Stomach smooth muscle (tissue), 2 donors: ENCODE data around the gene DDX4.

ENCODE experiments used
- H3K27ac ChIP-seq: one replicate; pipeline ENCODE4 v1.7.0; 2013; ENCODE audit warnings: mild to moderate bottlenecking, low read length, inconsistent platforms
- H3K27me3 ChIP-seq, 2 donors: one replicate each; pipeline ENCODE4 v1.7.0; 2013; ENCODE audit warnings: low read length in 2 of 2; ENCODE audit not compliant: insufficient read depth in 2 of 2, control insufficient read depth in 1 of 2
- H3K36me3 ChIP-seq, 2 donors: one replicate each; pipeline ENCODE4 v1.7.0; 2013; ENCODE audit warnings: low read length in 2 of 2; ENCODE audit not compliant: control insufficient read depth in 2 of 2, insufficient read depth in 2 of 2
- H3K4me1 ChIP-seq: one replicate; pipeline ENCODE4 v1.7.0; 2013; ENCODE audit warnings: low read length; ENCODE audit not compliant: control insufficient read depth, insufficient read depth
- H3K4me3 ChIP-seq, 2 donors: one replicate each; pipeline ENCODE4 v1.7.0; 2013; ENCODE audit warnings: low read length in 2 of 2
- H3K9ac ChIP-seq, 2 donors: one replicate each; pipeline ENCODE4 v1.7.0; 2013; ENCODE audit warnings: low read length in 2 of 2, mild to moderate bottlenecking in 1 of 2
- H3K9me3 ChIP-seq, 2 donors: one replicate each; pipeline ENCODE4 v1.7.0; 2013; ENCODE audit warnings: low read length in 2 of 2; ENCODE audit not compliant: control insufficient read depth in 2 of 2
- donor health status: healthy.
- donor health status: Pancreatic carcinoma.

DDX4 gene

DNA sequence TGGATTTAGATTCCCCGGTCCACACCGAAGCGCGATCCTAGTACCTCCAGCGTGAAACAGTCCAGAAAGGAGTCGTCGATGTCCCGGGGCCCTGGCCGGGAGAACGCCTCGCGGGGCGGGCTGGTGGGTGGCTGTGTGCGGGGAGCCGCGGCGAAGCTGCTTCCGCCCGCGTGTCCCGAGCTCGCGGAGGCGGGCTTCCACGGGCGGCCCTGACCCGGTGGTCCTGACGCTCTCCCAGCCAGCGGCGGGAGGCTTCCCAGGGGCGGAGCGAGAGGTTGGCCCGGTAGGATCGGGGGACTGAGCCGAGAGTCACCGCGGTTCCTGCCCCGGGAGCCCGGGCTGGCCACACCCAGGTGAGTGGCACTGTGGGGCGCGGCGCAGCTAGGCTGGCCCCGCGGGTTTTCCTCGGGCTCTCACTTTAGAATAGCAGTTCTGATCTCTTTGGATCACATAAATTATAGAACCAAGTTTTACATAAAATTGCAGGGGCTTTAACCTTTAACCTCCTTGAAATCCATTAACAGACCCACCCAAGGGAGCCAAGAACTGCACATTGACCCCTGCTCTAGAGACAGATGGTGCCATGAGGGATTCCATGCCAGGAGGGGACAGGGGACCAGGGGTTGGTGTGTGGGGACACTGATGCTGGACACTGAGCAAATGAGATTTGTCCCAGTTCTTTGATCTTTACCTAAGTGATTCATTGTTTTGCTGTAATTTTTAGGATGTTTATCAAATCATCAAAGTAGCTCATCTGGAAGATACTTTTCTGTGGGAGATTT lies 84.1 kb downstream of the DDX4 start:
- no peak overlapping the region for H3K27ac ChIP-seq
- peak overlapping the region; percentile 37 to 44 for H3K4me3 ChIP-seq
- H3K4me1 ChIP-seq: no peaks in the 10 kb centered on the region
- no peaks in the 10 kb centered on the region for H3K9me3 ChIP-seq
- H3K36me3 ChIP-seq: no peaks in the 10 kb centered on the region
- H3K27me3 ChIP-seq: peaks cover 5 to 26% of the 10 kb centered on the region in 2 donors
- no peak overlapping the region for H3K9ac ChIP-seq

DNA sequence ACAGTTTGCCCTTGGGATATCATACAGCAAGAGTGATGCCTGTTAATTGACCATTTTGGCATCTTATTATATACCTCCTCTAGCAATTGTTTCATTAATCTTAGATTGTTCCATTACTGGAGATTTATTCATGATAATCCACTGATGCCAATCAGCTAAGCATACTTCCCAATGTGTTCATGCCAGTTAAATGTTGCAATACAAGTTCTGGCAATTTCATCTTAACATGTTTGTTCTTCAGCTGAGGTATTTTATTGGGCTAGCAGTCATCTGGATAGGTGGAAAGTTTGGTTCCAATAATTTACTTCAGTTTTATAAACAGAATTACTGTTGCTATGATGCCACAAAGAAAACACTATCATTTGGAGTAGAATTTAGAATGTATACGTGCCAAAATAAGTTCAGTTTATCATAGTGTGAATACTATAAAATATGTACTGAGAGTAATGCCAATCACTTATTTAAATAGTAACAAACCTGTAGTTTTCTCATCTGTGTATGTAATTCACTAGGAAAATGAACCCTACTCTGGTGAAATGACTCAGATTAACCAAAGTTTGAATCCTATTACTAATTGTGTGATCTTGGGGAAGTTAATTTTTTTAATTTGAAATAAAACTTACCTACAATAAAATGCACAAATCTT lies 85.4 kb downstream of the DDX4 start:
- no peaks in the 10 kb centered on the region for H3K36me3 ChIP-seq
- no peaks in the 10 kb centered on the region for H3K9me3 ChIP-seq
- H3K4me3 ChIP-seq: no peak overlapping the region
- H3K9ac ChIP-seq: no peak overlapping the region
- H3K27ac ChIP-seq: no peak overlapping the region
- H3K27me3 ChIP-seq: peaks cover 5 to 26% of the 10 kb centered on the region in 2 donors
- H3K4me1 ChIP-seq: no peaks in the 10 kb centered on the region

DNA sequence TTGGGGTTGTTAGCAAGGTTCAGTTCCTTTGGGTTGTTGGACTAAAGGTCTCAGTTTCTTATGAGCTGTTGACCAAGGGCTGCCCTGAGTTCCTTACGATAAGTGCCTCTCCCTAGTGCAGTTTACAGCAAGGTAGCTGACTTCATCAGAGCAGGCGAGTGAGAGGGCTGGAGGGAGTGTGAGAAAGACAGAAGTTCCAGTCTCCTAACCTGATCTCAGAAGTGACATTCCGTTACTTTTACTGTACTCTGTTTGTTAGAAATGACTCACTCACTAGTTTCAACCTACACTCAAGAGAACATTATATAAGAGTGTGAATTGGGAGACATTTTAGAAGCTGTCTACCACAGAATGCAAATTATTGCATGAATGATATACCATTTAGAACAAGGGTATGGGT lies 92.1 kb downstream of the DDX4 start:
- Histone ChIP-seq H3K27me3 (no peaks in the 10 kb centered on the region), H3K4me1 (no peaks in the 10 kb centered on the region), H3K9ac (no peak overlapping the region), H3K27ac (no peak overlapping the region), H3K4me3 (no peak overlapping the region), H3K9me3 (no peaks in the 10 kb centered on the region), H3K36me3 (no peaks in the 10 kb centered on the region)

DNA sequence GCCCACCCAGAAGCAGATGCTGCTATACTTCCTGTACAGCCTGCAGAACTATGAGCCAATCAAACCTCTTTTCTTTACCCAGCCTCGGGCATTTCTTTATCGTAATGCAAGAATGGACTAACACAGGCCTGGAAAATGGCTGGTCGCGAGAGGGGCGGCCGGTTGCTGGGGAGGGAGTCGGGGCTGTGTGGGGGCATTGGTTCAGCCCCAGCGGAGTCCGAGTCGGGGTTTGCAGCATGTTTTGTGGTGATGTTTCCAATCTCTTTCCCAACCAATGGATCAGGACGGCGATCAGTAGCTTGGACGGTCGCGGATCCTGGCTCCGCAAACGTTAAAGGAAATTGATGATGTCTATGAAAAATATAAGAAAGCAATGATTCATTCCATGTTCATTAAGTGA lies 94.6 kb downstream of the DDX4 start:
- H3K9ac ChIP-seq: no peak overlapping the region

DNA sequence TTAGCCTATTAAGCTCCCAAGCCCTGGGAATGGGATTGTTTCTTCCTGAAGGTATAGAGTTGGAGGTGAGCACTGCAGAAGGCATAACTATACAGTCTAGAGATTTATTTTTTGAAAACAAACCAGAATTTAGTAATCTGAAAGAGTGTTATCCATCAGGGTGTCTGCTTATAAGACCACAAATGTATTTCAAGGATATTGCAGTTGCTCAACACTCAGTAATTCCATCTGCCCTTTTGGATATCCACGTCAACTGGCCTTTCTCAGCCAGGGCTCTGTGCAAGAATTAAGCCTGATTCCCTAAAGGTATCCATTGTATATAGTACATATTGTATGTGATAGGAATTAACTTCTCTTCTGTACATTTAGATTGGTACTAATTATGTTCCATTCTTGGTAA lies 98.3 kb downstream of the DDX4 start:
- no peak overlapping the region for H3K27ac ChIP-seq
- peaks cover 0 to 3% of the 10 kb centered on the region in 2 donors for H3K27me3 ChIP-seq
- no peak overlapping the region for H3K9ac ChIP-seq
- no peaks in the 10 kb centered on the region for H3K4me1 ChIP-seq
- H3K9me3 ChIP-seq: no peaks in the 10 kb centered on the region
- no peak overlapping the region for H3K4me3 ChIP-seq
- H3K36me3 ChIP-seq: no peaks in the 10 kb centered on the region

More for the DNA sequence above, 94.6 kb downstream of the DDX4 start:
- Histone ChIP-seq H3K4me3 (no peak overlapping the region), H3K9me3 (no peaks in the 10 kb centered on the region), H3K4me1 (no peaks in the 10 kb centered on the region), H3K27ac (no peak overlapping the region), H3K27me3 (no peaks in the 10 kb centered on the region), H3K36me3 (no peaks in the 10 kb centered on the region)

DNA sequence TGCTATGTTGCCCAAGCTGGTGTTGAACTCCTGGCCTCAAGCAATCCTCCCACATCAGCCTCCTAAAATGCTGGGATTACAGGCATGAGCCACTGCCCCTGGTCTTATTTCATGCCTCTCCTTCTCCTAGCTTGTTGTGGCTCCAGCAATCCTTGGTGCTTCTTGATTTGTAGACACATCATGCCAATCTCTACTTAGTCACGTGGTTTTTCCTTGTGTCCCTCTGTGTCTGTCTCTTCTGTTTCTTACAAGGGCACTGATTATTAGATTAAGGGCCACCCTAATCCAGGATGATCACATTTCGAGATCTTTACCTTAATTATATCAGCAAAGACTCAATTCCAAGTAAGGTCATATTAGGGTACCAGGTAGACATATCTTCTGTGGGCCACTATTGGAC lies 104.1 kb downstream of the DDX4 start:
- H3K27me3 ChIP-seq: peaks cover 0 to 3% of the 10 kb centered on the region in 2 donors
- no peak overlapping the region for H3K9ac ChIP-seq
- peaks cover 0 to 4% of the 10 kb centered on the region in 2 donors for H3K9me3 ChIP-seq
- no peak overlapping the region for H3K4me3 ChIP-seq
- no peaks in the 10 kb centered on the region for H3K4me1 ChIP-seq
- H3K27ac ChIP-seq: no peak overlapping the region
- no peaks in the 10 kb centered on the region for H3K36me3 ChIP-seq

DNA sequence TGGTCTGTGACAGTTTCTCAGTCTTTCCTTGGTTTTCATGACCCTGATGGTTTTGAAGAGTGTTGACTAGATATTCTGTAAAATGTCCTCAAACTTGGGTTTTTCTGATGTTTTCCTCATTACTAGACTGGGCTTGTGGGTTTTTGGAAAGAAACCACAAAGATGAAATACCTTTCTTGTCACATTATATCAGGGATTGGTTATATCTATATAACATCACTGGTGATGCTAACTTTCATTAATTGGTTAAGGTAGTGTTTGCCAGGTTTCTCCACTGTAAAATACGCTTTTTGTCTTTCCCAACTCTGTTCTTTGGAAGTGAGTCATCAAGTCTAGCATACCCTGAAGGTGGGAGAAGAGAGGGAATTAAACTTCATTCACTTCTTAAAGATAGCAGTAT lies 110.0 kb downstream of the DDX4 start:
- no peaks in the 10 kb centered on the region for H3K27me3 ChIP-seq
- no peak overlapping the region for H3K27ac ChIP-seq
- H3K9me3 ChIP-seq: peaks cover 0 to 4% of the 10 kb centered on the region in 2 donors
- H3K4me3 ChIP-seq: no peak overlapping the region
- H3K4me1 ChIP-seq: no peaks in the 10 kb centered on the region
- H3K36me3 ChIP-seq: no peaks in the 10 kb centered on the region
- no peak overlapping the region for H3K9ac ChIP-seq

DNA sequence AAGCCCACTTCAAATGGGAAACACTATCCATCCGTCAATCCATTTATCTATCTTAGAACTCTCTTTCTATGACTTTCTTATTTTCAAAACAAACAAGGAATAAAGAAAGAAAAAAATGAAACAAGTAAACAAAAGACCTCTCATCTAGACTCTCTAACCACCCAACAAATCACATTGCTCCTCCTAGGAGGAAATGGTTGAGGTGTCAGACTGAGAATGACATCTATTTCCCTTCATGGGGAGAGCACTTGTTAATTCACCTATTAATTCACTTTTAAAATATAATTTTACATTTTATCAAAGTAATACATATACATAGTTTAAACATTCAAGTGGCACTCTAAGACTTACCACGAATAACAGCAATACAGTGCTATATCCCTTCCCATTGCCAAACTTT lies 110.9 kb downstream of the DDX4 start:
- H3K27ac ChIP-seq: no peak overlapping the region
- no peaks in the 10 kb centered on the region for H3K27me3 ChIP-seq
- H3K36me3 ChIP-seq: no peaks in the 10 kb centered on the region
- H3K4me1 ChIP-seq: no peaks in the 10 kb centered on the region
- no peak overlapping the region for H3K9ac ChIP-seq
- no peak overlapping the region for H3K4me3 ChIP-seq
- H3K9me3 ChIP-seq: peaks cover 0 to 4% of the 10 kb centered on the region in 2 donors

DNA sequence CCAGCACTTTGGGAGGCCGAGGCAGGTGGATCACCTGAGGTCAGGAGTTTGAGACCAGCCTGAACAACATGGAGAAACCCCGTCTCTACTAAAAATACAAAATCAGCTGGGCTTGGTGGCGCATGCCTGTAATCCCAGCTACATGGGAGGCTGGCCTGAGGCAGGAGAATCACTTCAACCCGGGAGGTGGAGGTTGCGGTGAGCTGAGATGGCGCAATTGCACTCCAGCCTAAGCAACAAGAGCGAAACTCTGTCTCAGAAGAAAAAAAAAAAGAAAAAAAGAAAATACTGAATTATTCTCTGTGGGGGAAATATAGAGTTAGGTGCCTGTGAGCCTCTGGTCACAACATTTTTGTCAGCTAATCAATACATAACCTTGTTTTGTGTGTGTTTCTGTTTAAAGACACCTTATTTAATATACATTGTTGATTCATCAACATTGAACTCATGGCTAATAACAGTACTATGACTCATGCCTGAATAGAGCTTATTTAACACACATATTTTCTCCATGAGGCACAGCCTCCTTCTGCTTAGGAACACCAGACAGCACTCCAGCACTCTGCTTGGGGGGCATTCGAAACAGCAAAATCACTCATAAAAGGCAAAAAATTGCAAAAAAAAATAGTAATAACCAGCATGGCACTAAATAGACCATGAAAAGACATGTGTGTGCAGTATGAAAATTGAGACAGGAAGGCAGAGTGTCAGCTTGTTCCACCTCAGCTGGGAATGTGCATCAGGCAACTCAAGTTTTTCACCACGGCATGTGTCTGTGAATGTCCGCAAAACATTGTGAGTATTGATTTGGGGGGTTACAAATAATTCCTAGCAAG lies 113.2 kb downstream of the DDX4 start, which contains the start of gene IL31RA:
TSS of gene IL31RA (plus strand) at position 519 of the 836 bp plus-strand sequence. CDS start at position 733, 214 bp downstream.
- H3K27ac ChIP-seq: no peak within 1 kb of the TSS
- no peaks in the 10 kb centered on the region for H3K36me3 ChIP-seq
- no peaks in the 10 kb centered on the region for H3K9me3 ChIP-seq
- peak within 1 kb of the TSS in 1 of 2 donors; percentile 7 for H3K9ac ChIP-seq
- peak within 1 kb of the TSS; percentile 32 to 35 for H3K4me3 ChIP-seq
- no peaks in the 10 kb centered on the region for H3K4me1 ChIP-seq
- no peaks in the 10 kb centered on the region for H3K27me3 ChIP-seq

DNA sequence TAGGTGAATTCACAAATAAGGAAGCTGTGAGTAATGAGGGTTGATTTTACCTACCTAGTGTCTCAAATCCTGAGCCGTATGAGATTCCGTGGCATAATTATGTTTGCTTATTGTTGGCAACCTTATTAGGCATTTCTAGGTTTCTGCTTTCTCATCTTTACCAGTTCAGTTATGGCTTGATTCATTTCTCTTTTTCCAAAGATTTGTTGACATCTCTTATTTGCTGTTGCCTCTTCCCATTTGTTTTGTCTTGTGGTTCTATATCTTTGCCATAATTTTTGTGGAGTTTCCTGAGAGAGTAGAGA lies 113.8 kb downstream of the DDX4 start:
- Histone ChIP-seq H3K27ac (no peak overlapping the region), H3K36me3 (no peaks in the 10 kb centered on the region), H3K27me3 (no peaks in the 10 kb centered on the region), H3K4me1 (no peaks in the 10 kb centered on the region), H3K9ac (peak overlapping the region in 1 of 2 donors; percentile 7), H3K4me3 (peak overlapping the region; percentile 32 to 35), H3K9me3 (no peaks in the 10 kb centered on the region)
